GM10248 (cell line): Measurements from ENCODE around the gene OR10V1.

ENCODE experiments used
- CTCF ChIA-PET: fragments of 300-600 bp; sonication (Branson Sonifier 250); formaldehyde crosslinking; extraction: SDS; loops from one replicate; lab custom pipeline; 2021; ENCODE audit warnings: antibody characterized with exemption; lab: Yijun Ruan, JAX
- POLR2A ChIA-PET: fragments of 350-650 bp; sonication (Branson Sonifier 250); formaldehyde crosslinking; extraction: SDS; loops from one replicate; lab custom pipeline; 2020; ENCODE audit warnings: antibody characterized with exemption; lab: Yijun Ruan, JAX
- DNase-seq: peaks from one replicate; pipeline ENCODE4 v3.0.0; 2012; ENCODE audit errors: extremely low spot score
- TF ChIP-seq, protein P1 (sequence below): IDR thresholded peaks from 2 replicates; pipeline ENCODE4 v1.5.1; 2012; ENCODE audit warnings: mild to moderate bottlenecking, low read depth; ENCODE audit errors: extremely low read depth, missing control alignments, control extremely low read depth

OR10V1 gene

DNA sequence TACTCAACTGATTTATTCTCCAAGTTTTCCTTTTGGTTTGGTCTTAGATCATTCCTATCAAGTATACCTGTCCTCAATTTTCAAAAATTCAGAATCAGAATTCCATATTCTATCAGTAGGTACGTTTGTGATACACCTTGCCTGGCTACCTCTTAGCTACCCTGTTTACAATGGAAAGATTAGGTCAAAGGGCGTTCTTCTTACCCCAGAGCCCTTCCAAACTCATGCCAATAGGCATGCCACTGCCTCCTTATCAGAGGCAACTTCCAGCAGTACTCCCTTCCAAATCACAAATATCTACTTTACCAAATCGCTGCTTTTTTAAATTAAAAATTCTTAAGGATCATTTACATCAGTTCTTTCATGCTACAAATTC, 45.8 kb downstream of the OR10V1 start:
- ChIA-PET CTCF (no interaction called here), POLR2A (no interaction called here)
- TF ChIP-seq, protein P1, sequence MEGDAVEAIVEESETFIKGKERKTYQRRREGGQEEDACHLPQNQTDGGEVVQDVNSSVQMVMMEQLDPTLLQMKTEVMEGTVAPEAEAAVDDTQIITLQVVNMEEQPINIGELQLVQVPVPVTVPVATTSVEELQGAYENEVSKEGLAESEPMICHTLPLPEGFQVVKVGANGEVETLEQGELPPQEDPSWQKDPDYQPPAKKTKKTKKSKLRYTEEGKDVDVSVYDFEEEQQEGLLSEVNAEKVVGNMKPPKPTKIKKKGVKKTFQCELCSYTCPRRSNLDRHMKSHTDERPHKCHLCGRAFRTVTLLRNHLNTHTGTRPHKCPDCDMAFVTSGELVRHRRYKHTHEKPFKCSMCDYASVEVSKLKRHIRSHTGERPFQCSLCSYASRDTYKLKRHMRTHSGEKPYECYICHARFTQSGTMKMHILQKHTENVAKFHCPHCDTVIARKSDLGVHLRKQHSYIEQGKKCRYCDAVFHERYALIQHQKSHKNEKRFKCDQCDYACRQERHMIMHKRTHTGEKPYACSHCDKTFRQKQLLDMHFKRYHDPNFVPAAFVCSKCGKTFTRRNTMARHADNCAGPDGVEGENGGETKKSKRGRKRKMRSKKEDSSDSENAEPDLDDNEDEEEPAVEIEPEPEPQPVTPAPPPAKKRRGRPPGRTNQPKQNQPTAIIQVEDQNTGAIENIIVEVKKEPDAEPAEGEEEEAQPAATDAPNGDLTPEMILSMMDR = no peak
- no peak for DNase-seq

DNA sequence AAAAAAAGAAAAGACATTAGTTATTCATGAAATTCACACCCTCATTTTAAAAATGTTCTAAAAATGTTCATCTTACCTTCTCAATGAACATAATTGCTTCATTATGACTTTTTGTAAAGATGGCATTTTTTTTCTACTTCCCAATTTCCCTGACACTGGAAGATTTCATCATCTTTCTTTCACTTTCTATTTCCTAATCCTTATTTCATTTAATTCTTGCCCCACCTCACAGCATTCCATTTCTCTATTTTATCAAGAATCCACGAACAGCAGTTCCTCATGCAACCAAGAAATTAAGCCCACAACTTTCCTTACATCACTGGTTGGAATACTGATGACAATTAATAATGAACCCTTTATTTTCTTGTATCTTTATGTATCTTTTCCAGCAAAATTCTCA, 46.7 kb downstream of the OR10V1 start:
- no peak for DNase-seq
- TF ChIP-seq, protein P1 = no peak
- POLR2A ChIA-PET = no interaction called here
- CTCF ChIA-PET = interaction anchor here (1.2 kb wide), 1 partner anchor 24 kb away, joined by 3 read pairs; no protein-coding TSS in a partner anchor
